HG03520 (cell line): ENCODE measurements around the gene TRAFD1.

Experiments used
- ATAC-seq: cut with Tn5 transposase; IDR thresholded peaks from one replicate; pipeline ENCODE4 v1.9.1; 2021; ENCODE audit warnings: mild to moderate bottlenecking, moderate library complexity; ENCODE audit not compliant: unreplicated experiment

Gene TRAFD1

GRCh38 chr12:112175361-112176155, 50.2 kb downstream of the TRAFD1 start:
- ATAC-seq = no peak

GRCh38 chr12:112176321-112177010, 51.1 kb downstream of the TRAFD1 start:
- no peak for ATAC-seq

GRCh38 chr12:112178796-112179195, 53.4 kb downstream of the TRAFD1 start:
- no peak for ATAC-seq

- no peak for ATAC-seq
Observed at GRCh38 chr12:112179341-112179740, 54.0 kb downstream of the TRAFD1 start.

GRCh38 chr12:112179916-112180315, 54.6 kb downstream of the TRAFD1 start:
- ATAC-seq = no peak

- ATAC-seq = no peak
Observed at GRCh38 chr12:112180422-112180821, 55.1 kb downstream of the TRAFD1 start.

- ATAC-seq = no peak
Observed at GRCh38 chr12:112182499-112182898, 57.1 kb downstream of the TRAFD1 start.

- ATAC-seq = no peak
Observed at GRCh38 chr12:112183141-112184021, 58.0 kb downstream of the TRAFD1 start.

GRCh38 chr12:112184056-112184887, 58.9 kb downstream of the TRAFD1 start:
- ATAC-seq = no peak

- ATAC-seq = no peak
Observed at GRCh38 chr12:112185093-112185923, 59.9 kb downstream of the TRAFD1 start.

- ATAC-seq = no peak
Observed at GRCh38 chr12:112188130-112188830, 62.9 kb downstream of the TRAFD1 start.

- ATAC-seq = no peak
Observed at GRCh38 chr12:112190231-112191025, 65.1 kb downstream of the TRAFD1 start.

- no peak for ATAC-seq
Observed at GRCh38 chr12:112191201-112191600, 65.8 kb downstream of the TRAFD1 start.

GRCh38 chr12:112191840-112192321, 66.5 kb downstream of the TRAFD1 start:
- no peak for ATAC-seq

- no peak for ATAC-seq
Observed at GRCh38 chr12:112192475-112192874, 67.1 kb downstream of the TRAFD1 start.

- ATAC-seq = no peak
Observed at GRCh38 chr12:112194601-112195247, 69.4 kb downstream of the TRAFD1 start.

GRCh38 chr12:112196196-112196875, 71.0 kb downstream of the TRAFD1 start:
- ATAC-seq = no peak
